Neuronal stem cell (in vitro differentiated cells): ENCODE measurements around the gene HGS.

Source experiments
- DNase-seq: peaks from one replicate; pipeline ENCODE4 v3.0.0-alpha.2; 2013; ENCODE audit warnings: low spot score
- H2AFZ ChIP-seq: one replicate; pipeline ENCODE4 v1.6.1; 2013; ENCODE audit warnings: mild to moderate bottlenecking, low read length, inconsistent platforms
- H2AK5ac ChIP-seq: 2 replicates; pipeline ENCODE4 v1.6.1; 2013; ENCODE audit warnings: low read depth, mild to moderate bottlenecking, inconsistent platforms, low read length, moderate library complexity, mixed read lengths
- H2BK120ac ChIP-seq: 2 replicates; pipeline ENCODE4 v1.6.1; 2013; ENCODE audit warnings: low read depth, mild to moderate bottlenecking, inconsistent platforms, low read length, moderate library complexity, mixed read lengths
- H2BK12ac ChIP-seq: one replicate; pipeline ENCODE4 v1.6.1; 2013; ENCODE audit warnings: low read length, inconsistent platforms
- H2BK15ac ChIP-seq: 2 replicates; pipeline ENCODE4 v1.6.1; 2013; ENCODE audit warnings: mild to moderate bottlenecking, low read length, inconsistent platforms, mixed read lengths
- H2BK5ac ChIP-seq: one replicate; pipeline ENCODE4 v1.6.1; 2013; ENCODE audit warnings: inconsistent platforms, mild to moderate bottlenecking, low read length, moderate library complexity
- H3K14ac ChIP-seq: one replicate; pipeline ENCODE4 v1.6.1; 2013; ENCODE audit warnings: low read length, inconsistent platforms
- H3K18ac ChIP-seq: 2 replicates; pipeline ENCODE4 v1.6.1; 2013; ENCODE audit warnings: low read length, inconsistent platforms
- H3K23ac ChIP-seq: 2 replicates; pipeline ENCODE4 v1.6.1; 2013; ENCODE audit warnings: low read depth, mild to moderate bottlenecking, mixed read lengths, low read length, inconsistent platforms; ENCODE audit not compliant: poor library complexity
- H3K27ac ChIP-seq: replicated peaks from 3 replicates; pipeline ENCODE4 v1.5.1; 2013; ENCODE audit warnings: low read length, inconsistent platforms
- H3K27me3 ChIP-seq, 3 experiments: 2 replicates each; pipeline ENCODE4 v1.6.1; 2013; ENCODE audit warnings: low read length in 3 of 3, mild to moderate bottlenecking in 2 of 3, inconsistent platforms in 1 of 3, low read depth in 1 of 3, mixed read lengths in 1 of 3, moderate library complexity in 1 of 3; ENCODE audit not compliant: control insufficient read depth in 3 of 3, insufficient read depth in 3 of 3
- H3K36me3 ChIP-seq, 2 donors: replicated peaks in 1 of 2; 2 replicates each; pipeline ENCODE4 v1.6.1; 2013; ENCODE audit warnings: low read length in 2 of 2; ENCODE audit not compliant: control insufficient read depth in 2 of 2, insufficient read depth in 2 of 2
- H3K4ac ChIP-seq: 2 replicates; pipeline ENCODE4 v1.6.1; 2013; ENCODE audit warnings: inconsistent platforms, mild to moderate bottlenecking, low read length, moderate library complexity
- H3K4me1 ChIP-seq, 2 donors: 1 replicate in 1 of 2; 2 replicates in 1 of 2; pipeline ENCODE4 v1.6.1; 2013; ENCODE audit warnings: low read length in 2 of 2, low read depth in 1 of 2; ENCODE audit not compliant: control insufficient read depth in 2 of 2, insufficient read depth in 1 of 2
- H3K4me2 ChIP-seq: one replicate; pipeline ENCODE4 v1.6.1; 2013; ENCODE audit warnings: mild to moderate bottlenecking, low read length, inconsistent platforms; ENCODE audit not compliant: insufficient read depth, poor library complexity, severe bottlenecking
- H3K4me3 ChIP-seq, 2 donors: 2 replicates each; pipeline ENCODE4 v1.5.1; 2013; ENCODE audit warnings: low read length in 2 of 2, mild to moderate bottlenecking in 2 of 2, inconsistent platforms in 1 of 2, moderate library complexity in 1 of 2
- H3K79me1 ChIP-seq: one replicate; pipeline ENCODE4 v1.6.1; 2013; ENCODE audit warnings: low read depth, mild to moderate bottlenecking, inconsistent platforms, low read length, moderate library complexity
- H3K9ac ChIP-seq: one replicate; pipeline ENCODE4 v1.6.1; 2013; ENCODE audit warnings: mild to moderate bottlenecking, low read depth, low read length, inconsistent platforms; ENCODE audit not compliant: poor library complexity
- H3K9me3 ChIP-seq, 2 donors: replicated peaks in 1 of 2; 2 replicates each; pipeline versions ENCODE3 to v1.6.1; 2013; ENCODE audit warnings: low read length in 2 of 2, mild to moderate bottlenecking in 2 of 2, inconsistent platforms in 1 of 2, low read depth in 1 of 2, mixed read lengths in 1 of 2, moderate library complexity in 1 of 2; ENCODE audit not compliant: control insufficient read depth in 2 of 2, insufficient read depth in 1 of 2
- H4K8ac ChIP-seq: one replicate; pipeline ENCODE4 v1.6.1; 2013; ENCODE audit warnings: low read depth, mild to moderate bottlenecking, inconsistent platforms, low read length, moderate library complexity
- H4K91ac ChIP-seq: one replicate; pipeline ENCODE4 v1.6.1; 2013; ENCODE audit warnings: low read length, low read depth, mild to moderate bottlenecking, inconsistent platforms; ENCODE audit not compliant: poor library complexity
- WGBS, 2 donors: extraction: QIAGEN DNeasy Blood & Tissue Kit; methylation state at CpG; one replicate each; pipeline ENCODE4 v1.1.7; 2013; ENCODE audit warnings: missing lambda C conversion rate in 2 of 2, mixed read lengths in 1 of 2; ENCODE audit not compliant: insufficient read length in 2 of 2, insufficient replicate concordance in 1 of 2; ENCODE audit errors: extremely low coverage in 2 of 2; 5-methylcytosine and 5-hydroxymethylcytosine counted together

HGS gene

DNA sequence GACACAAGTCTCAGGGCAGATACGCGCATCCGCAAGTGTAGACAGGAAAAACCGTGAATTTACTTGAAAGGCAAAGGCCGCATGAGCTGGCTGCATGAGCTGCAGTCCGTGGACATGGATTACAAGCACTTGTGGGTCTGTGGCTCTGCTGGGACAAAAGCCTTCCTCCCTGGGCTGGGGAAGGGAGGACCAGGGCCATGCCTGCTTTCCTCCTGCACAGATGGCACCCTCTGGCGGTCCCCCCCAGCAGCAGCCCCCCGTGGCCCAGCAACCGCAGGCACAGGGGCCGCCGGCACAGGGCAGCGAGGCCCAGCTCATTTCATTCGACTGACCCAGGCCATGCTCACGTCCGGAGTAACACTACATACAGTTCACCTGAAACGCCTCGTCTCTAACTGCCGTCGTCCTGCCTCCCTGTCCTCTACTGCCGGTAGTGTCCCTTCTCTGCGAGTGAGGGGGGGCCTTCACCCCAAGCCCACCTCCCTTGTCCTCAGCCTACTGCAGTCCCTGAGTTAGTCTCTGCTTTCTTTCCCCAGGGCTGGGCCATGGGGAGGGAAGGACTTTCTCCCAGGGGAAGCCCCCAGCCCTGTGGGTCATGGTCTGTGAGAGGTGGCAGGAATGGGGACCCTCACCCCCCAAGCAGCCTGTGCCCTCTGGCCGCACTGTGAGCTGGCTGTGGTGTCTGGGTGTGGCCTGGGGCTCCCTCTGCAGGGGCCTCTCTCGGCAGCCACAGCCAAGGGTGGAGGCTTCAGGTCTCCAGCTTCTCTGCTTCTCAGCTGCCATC is 17.7 kb downstream of the HGS start:
- Histone ChIP-seq H3K27ac (no peak overlapping the region), H3K4me1 (peaks cover 10 to 23% of the 10 kb centered on the region in 2 donors), H4K8ac (no peak overlapping the region), H3K18ac (no peak overlapping the region), H3K4ac (no peak overlapping the region), H3K36me3 (peaks cover 44 to 78% of the 10 kb centered on the region in 2 donors), H3K23ac (peak overlapping the region; percentile 93), H2BK15ac (no peak overlapping the region), H3K14ac (no peak overlapping the region), H4K91ac (no peak overlapping the region), H3K4me3 (peak overlapping the region; percentile 64 to 98), H2AK5ac (no peak overlapping the region), H2BK12ac (no peak overlapping the region), H3K79me1 (peaks cover 41% of the 10 kb centered on the region), H2AFZ (no peak overlapping the region), H3K9me3 (no peaks in the 10 kb centered on the region), H3K9ac (peak overlapping the region; percentile 50), H2BK5ac (peak overlapping the region; percentile 82), H3K27me3 (no peaks in the 10 kb centered on the region), H2BK120ac (no peak overlapping the region), H3K4me2 (no peak overlapping the region)
- WGBS, 2 donors, result no CpG with 5 or more reads among the region's 23 CpGs
- DNase-seq, result no peak

DNA sequence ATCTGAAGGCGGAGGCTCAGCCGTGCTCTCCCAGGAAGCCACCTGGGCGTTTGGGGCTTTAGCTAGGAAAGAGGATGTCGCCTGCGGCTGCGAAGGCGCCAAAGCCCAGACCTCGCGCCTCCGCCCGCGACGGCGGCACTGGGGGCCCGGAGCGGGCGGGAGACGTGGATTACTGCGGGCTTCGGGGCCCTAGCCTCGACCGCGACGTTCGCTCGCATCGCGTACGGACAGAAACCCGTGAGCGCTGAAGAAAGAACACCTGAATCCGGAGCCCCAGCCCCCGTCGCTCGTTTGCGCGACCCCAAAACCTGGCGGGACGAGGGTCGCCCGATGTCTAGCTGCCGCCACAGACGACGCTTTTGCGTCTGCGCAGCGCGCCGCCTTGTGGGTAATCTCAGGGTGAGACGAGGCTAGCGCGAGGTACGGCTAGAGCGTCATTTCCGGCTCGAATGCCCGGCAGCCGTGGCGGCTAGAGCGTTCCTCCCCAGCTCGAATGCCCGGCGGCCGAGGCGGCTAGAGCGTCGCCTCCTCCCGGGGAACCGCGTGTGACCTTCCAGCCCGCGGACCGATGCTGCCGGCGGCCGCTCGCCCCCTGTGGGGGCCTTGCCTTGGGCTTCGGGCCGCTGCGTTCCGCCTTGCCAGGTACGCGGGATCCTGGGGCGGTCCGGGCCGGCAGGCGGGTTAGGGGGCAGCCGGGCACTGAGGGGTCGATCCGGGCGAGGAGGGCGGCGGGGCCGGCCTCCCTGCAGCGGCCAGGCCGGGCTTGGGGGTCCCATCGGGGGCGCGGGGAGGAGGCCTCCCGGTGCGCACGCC is 19.3 kb downstream of the HGS start, which contains the start of gene MRPL12:
Gene MRPL12 (plus strand): TSS at position 434 of the 813 bp plus-strand sequence. CDS start 135 bp downstream, at position 569.
- H2AFZ ChIP-seq, result peak within 1 kb of the TSS; percentile 83
- DNase-seq, result peak; percentile 93
- H3K4me3 ChIP-seq, result peak within 1 kb of the TSS; percentile 98 to 99
- WGBS, 2 donors, result no CpG with 5 or more reads among the region's 102 CpGs
- peak within 1 kb of the TSS; percentile 51 for H3K27ac ChIP-seq
- peak within 1 kb of the TSS; percentile 46 for H3K4ac ChIP-seq
- H3K18ac ChIP-seq, result peak within 1 kb of the TSS; percentile 93
- no peak within 1 kb of the TSS for H2BK12ac ChIP-seq
- H3K23ac ChIP-seq, result peak within 1 kb of the TSS; percentile 66
- H3K27me3 ChIP-seq, result no peaks in the 10 kb centered on the region
- peak within 1 kb of the TSS; percentile 77 for H2BK5ac ChIP-seq
- peaks cover 36% of the 10 kb centered on the region for H3K79me1 ChIP-seq
- peak within 1 kb of the TSS; percentile 82 for H4K8ac ChIP-seq
- H2BK120ac ChIP-seq, result no peak within 1 kb of the TSS
- H3K9ac ChIP-seq, result peak within 1 kb of the TSS; percentile 97
- peak within 1 kb of the TSS; percentile 97 for H3K4me2 ChIP-seq
- no peaks in the 10 kb centered on the region for H3K9me3 ChIP-seq
- peak within 1 kb of the TSS; percentile 71 for H3K14ac ChIP-seq
- H3K36me3 ChIP-seq, result peaks cover 45 to 78% of the 10 kb centered on the region in 2 donors
- peaks cover 10 to 23% of the 10 kb centered on the region in 2 donors for H3K4me1 ChIP-seq
- H4K91ac ChIP-seq, result no peak within 1 kb of the TSS
- peak within 1 kb of the TSS; percentile 81 for H2BK15ac ChIP-seq
- H2AK5ac ChIP-seq, result peak within 1 kb of the TSS; percentile 96

DNA sequence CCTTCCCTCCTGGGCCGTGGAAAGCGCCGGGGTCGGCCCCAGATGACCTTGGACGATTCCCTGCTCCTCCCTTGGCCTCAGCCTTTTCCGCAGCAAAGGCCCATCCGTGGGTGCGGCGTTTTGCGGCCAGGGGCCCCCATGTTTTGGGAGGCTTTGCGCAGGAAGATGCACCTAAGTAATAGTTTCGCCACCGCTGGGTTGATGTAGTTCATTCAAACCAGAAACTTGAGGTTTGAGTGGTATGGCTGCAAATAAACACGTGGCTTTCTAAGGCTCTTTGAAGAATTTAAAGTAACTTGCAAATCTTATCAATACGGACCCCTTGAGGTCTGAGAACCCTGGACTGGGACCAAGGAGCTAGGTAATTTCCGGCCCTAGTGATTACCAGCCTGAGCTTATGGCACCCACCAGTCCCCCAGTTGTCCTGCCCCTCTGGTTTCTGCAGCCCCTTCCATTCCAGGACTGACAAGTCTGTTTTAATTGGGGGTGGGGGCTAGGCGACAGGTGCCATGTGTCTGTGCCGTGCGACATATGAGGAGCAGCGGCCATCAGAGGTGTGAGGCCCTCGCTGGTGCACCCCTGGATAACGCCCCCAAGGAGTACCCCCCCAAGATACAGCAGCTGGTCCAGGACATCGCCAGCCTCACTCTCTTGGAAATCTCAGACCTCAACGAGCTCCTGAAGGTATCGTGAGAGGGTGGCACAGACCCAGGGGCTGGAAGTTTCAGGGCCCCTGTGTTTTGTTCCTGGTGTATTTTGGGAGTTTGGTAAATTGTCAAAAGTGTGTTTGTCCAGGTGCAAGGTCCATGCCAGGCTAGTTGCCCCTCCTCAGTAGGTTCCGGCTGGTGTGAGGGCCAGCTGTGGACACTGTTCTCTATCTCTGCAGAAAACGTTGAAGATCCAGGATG is 20.2 kb downstream of the HGS start:
- peak overlapping the region; percentile 85 for H2AK5ac ChIP-seq
- WGBS, 2 donors, result no CpG with 5 or more reads among the region's 27 CpGs
- peak overlapping the region; percentile 83 for H2AFZ ChIP-seq
- no peaks in the 10 kb centered on the region for H3K27me3 ChIP-seq
- peak overlapping the region; percentile 98 to 99 for H3K4me3 ChIP-seq
- no peak overlapping the region for H2BK120ac ChIP-seq
- no peak overlapping the region for H2BK12ac ChIP-seq
- no peak overlapping the region for H3K27ac ChIP-seq
- no peak for DNase-seq
- no peak overlapping the region for H4K91ac ChIP-seq
- peak overlapping the region; percentile 96 for H3K9ac ChIP-seq
- H4K8ac ChIP-seq, result no peak overlapping the region
- H3K4ac ChIP-seq, result peak overlapping the region; percentile 10
- H3K9me3 ChIP-seq, result no peaks in the 10 kb centered on the region
- H3K4me1 ChIP-seq, result peaks cover 10 to 23% of the 10 kb centered on the region in 2 donors
- H3K23ac ChIP-seq, result peak overlapping the region; percentile 66
- H3K79me1 ChIP-seq, result peaks cover 36% of the 10 kb centered on the region
- peak overlapping the region; percentile 67 for H3K4me2 ChIP-seq
- peak overlapping the region; percentile 77 for H2BK5ac ChIP-seq
- H3K14ac ChIP-seq, result no peak overlapping the region
- no peak overlapping the region for H2BK15ac ChIP-seq
- peaks cover 42 to 78% of the 10 kb centered on the region in 2 donors for H3K36me3 ChIP-seq
- peak overlapping the region; percentile 93 for H3K18ac ChIP-seq
